ENCODE results near the gene GTPBP3. TPM values are rescaled to one million over a fixed set of nuclear protein-coding genes. Genes with fewer than 3 reads are reported as not detected.

GTPBP3 gene
- total RNA-seq, 2 donors from 2014 or later, result 48.7 to 55.7 TPM

DNA sequence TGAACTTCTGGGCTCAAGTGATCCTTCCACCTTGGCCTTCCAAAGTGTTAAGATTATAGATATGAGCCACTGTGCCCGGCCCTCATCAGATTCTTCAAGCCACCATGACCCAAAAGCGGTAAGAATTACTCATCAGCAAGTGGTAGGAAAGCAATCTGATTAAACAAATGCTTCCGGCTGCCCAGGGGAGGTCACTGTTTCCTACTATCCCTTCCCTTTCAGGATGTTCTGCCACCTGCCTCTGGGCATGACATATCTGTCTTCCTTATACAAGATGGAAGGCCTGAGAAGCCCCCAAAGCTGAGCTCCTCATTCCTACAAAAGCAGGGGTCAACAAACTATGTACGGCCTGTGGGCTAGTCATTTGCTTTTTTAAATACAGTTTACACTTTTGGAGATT is 41.1 kb upstream of the GTPBP3 start:
- DNase-seq, result no peak
- Histone ChIP-seq H3K27me3 (ENCODE audit: control insufficient read depth, insufficient read depth, low read length, poor library complexity, severe bottlenecking) (no peaks in the 10 kb centered on the region), H3K27ac (ENCODE audit: low read depth, low read length) (no peak overlapping the region), H3K4me1 (ENCODE audit: control insufficient read depth, insufficient read depth, low read length) (no peaks in the 10 kb centered on the region), H3K4me3 (ENCODE audit: low read length) (no peak overlapping the region), H3K36me3 (ENCODE audit: control insufficient read depth, insufficient read depth, low read length) (peaks cover 20% of the 10 kb centered on the region), H3K9me3 (ENCODE audit: control insufficient read depth, low read length) (peaks cover 10% of the 10 kb centered on the region), H3K9ac (ENCODE audit: extremely low read depth, low read length, poor library complexity, severe bottlenecking) (no peak overlapping the region)
- no peak overlapping the region for H3K27ac Mint-ChIP-seq
- TF ChIP-seq, protein P1, sequence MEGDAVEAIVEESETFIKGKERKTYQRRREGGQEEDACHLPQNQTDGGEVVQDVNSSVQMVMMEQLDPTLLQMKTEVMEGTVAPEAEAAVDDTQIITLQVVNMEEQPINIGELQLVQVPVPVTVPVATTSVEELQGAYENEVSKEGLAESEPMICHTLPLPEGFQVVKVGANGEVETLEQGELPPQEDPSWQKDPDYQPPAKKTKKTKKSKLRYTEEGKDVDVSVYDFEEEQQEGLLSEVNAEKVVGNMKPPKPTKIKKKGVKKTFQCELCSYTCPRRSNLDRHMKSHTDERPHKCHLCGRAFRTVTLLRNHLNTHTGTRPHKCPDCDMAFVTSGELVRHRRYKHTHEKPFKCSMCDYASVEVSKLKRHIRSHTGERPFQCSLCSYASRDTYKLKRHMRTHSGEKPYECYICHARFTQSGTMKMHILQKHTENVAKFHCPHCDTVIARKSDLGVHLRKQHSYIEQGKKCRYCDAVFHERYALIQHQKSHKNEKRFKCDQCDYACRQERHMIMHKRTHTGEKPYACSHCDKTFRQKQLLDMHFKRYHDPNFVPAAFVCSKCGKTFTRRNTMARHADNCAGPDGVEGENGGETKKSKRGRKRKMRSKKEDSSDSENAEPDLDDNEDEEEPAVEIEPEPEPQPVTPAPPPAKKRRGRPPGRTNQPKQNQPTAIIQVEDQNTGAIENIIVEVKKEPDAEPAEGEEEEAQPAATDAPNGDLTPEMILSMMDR (conservative IDR thresholded peaks at IDR 0.05), result no peak
- H3K4me3 Mint-ChIP-seq, result no peak overlapping the region
- H3K4me1 Mint-ChIP-seq, result no peaks in the 10 kb centered on the region
- H3K27me3 Mint-ChIP-seq (ENCODE audit: insufficient read depth), result no peaks in the 10 kb centered on the region
- WGBS, 2 experiments (ENCODE audit: insufficient coverage in 1 of 2, insufficient read length in 1 of 2), result 94 to 98% methylated on average over 4 of the region's 4 CpGs
- H3K36me3 Mint-ChIP-seq (ENCODE audit: low read depth), result peaks cover 26% of the 10 kb centered on the region
- peaks cover 13% of the 10 kb centered on the region for H3K9me3 Mint-ChIP-seq

DNA sequence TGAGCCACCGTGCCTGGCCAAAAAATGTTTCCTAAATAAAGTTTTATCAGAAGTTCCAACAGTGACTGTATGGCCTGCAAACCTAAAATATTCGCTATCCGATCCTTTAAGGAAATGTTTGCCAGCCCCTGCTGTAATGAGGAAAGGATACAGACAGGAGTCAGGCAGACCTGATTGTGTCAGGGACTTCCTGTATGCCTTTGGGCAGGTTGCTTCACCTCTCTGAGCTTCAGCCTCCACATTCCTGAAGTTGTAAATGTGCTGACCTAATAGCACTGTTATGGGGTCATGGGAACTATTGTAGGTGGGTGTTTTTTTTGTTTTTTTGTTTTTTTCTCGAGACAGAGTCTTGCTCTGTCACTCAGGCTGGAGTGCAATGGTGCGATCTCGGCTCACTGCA is 40.4 kb upstream of the GTPBP3 start:
- H3K4me3 Mint-ChIP-seq, result no peak overlapping the region
- TF ChIP-seq, protein P1 (conservative IDR thresholded peaks at IDR 0.05), result no peak
- peaks cover under 1% of the 10 kb centered on the region for H3K4me1 Mint-ChIP-seq
- Histone ChIP-seq H3K27ac (ENCODE audit: low read depth, low read length) (no peak overlapping the region), H3K36me3 (ENCODE audit: control insufficient read depth, insufficient read depth, low read length) (peaks cover 20% of the 10 kb centered on the region), H3K27me3 (ENCODE audit: control insufficient read depth, insufficient read depth, low read length, poor library complexity, severe bottlenecking) (no peaks in the 10 kb centered on the region), H3K9ac (ENCODE audit: extremely low read depth, low read length, poor library complexity, severe bottlenecking) (no peak overlapping the region), H3K9me3 (ENCODE audit: control insufficient read depth, low read length) (peaks cover 10% of the 10 kb centered on the region), H3K4me3 (ENCODE audit: low read length) (no peak overlapping the region), H3K4me1 (ENCODE audit: control insufficient read depth, insufficient read depth, low read length) (no peaks in the 10 kb centered on the region)
- DNase-seq, result no peak
- H3K36me3 Mint-ChIP-seq (ENCODE audit: low read depth), result peaks cover 26% of the 10 kb centered on the region
- 90 to 98% methylated on average over 6 of the region's 6 CpGs for WGBS, 2 experiments (ENCODE audit: insufficient coverage in 1 of 2, insufficient read length in 1 of 2)
- no peaks in the 10 kb centered on the region for H3K27me3 Mint-ChIP-seq (ENCODE audit: insufficient read depth)
- H3K9me3 Mint-ChIP-seq, result peaks cover 13% of the 10 kb centered on the region
- H3K27ac Mint-ChIP-seq, result no peak overlapping the region

GRCh38 chr19:17300992-17301619 is 36.2 kb upstream of the GTPBP3 start:
- 95 to 97% methylated on average over 34 to 51 of the region's 51 CpGs for WGBS, 2 experiments (ENCODE audit: insufficient coverage in 1 of 2, insufficient read length in 1 of 2)
- no peak overlapping the region for H3K4me3 Mint-ChIP-seq

More at GRCh38 chr19:17300992-17301619, 36.2 kb upstream of the GTPBP3 start:
- no peak overlapping the region for H3K27ac Mint-ChIP-seq
- H3K4me3 ChIP-seq (ENCODE audit: low read length), result no peak overlapping the region
- no peak overlapping the region for H3K27ac ChIP-seq (ENCODE audit: low read depth, low read length)
- H3K9me3 Mint-ChIP-seq, result peaks cover 13% of the 10 kb centered on the region
- H3K9ac ChIP-seq (ENCODE audit: extremely low read depth, low read length, poor library complexity, severe bottlenecking), result no peak overlapping the region
- no peaks in the 10 kb centered on the region for H3K27me3 ChIP-seq (ENCODE audit: control insufficient read depth, insufficient read depth, low read length, poor library complexity, severe bottlenecking)
- H3K27me3 Mint-ChIP-seq (ENCODE audit: insufficient read depth), result no peaks in the 10 kb centered on the region
- DNase-seq, result no peak
- TF ChIP-seq, protein P1 (conservative IDR thresholded peaks at IDR 0.05), result no peak
- peaks cover 9% of the 10 kb centered on the region for H3K36me3 ChIP-seq (ENCODE audit: control insufficient read depth, insufficient read depth, low read length)
- H3K4me1 Mint-ChIP-seq, result peaks cover 8% of the 10 kb centered on the region
- peaks cover 21% of the 10 kb centered on the region for H3K36me3 Mint-ChIP-seq (ENCODE audit: low read depth)
- H3K9me3 ChIP-seq (ENCODE audit: control insufficient read depth, low read length), result peaks cover 10% of the 10 kb centered on the region
- H3K4me1 ChIP-seq (ENCODE audit: control insufficient read depth, insufficient read depth, low read length), result no peaks in the 10 kb centered on the region

Data from endodermal cell (in vitro differentiated cells).